Stimulated activated CD4-positive, alpha-beta T cell treated with anti-CD3 and anti-CD28 coated beads, Interleukin-2, amount 100 ng/mL, for 4 hours (primary cell): ENCODE data around the gene JMJD8.
A peak's percentile ranks its signal among the peaks of the same experiment; 100 is the strongest.
"Not testable (repeated sequence)": the region's sequence is repeated elsewhere in the genome, so short reads cannot be mapped to it uniquely, and the experiment has no call there.

Experiments used
- DNase-seq: peaks from one replicate; pipeline ENCODE4 v3.0.0-alpha.2; 2020; ENCODE audit warnings: low read depth

Gene JMJD8

DNA sequence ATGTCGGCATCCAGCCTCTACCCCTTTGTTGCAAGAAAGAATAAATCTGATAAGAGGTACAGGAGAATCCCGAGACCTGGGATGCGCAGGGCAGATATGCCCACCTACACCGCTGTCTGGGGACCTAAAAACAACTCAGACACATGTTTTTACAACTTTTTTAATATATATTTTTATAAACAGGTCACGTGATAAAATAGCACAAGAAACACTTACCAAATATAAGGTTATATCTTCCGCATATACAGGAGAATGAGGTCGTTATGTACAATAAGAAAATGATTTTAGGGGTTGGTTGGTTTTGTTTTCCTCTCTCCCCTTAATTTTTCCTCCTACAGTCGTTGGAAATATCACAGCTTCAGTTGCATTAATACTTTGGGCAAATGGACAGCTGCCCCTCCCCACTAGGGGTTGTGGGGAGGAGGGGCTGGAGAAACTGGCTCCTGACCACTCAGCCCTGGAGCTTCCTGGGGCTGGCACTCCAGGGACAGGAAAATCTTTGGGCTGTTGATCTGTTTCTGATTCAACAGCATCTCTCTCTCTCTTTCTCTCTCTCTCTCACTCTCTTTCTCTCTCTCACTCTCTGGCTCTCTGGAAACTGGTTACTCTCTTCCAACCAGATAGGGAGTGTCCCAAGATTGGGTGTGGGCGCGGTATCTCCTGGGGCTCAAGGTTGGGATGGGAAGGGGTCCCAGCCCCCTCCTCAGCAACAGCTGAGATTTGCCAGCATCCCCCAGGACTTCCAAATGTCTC is 8.4 kb upstream of the JMJD8 start:
- no peak for DNase-seq

DNA sequence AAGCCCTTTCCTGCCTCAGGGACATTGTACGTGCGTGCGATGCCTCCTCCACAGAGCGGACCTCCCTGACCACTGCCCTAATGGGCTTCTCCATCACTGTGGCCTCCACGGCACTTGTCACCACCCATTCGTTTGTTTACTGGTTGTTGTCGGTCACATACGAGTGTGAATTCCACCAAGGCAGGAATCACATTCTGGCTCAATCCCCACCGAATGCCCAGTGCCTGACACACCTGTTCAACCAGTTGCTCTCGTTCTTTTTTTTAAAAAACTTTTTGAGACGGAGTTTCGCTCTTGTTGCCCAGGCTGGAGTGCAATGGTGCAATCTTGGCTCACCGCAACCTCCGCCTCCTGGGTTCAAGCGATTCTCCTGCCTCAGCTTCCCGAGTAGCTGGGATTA is 7.1 kb upstream of the JMJD8 start:
- DNase-seq: not testable (repeated sequence)

DNA sequence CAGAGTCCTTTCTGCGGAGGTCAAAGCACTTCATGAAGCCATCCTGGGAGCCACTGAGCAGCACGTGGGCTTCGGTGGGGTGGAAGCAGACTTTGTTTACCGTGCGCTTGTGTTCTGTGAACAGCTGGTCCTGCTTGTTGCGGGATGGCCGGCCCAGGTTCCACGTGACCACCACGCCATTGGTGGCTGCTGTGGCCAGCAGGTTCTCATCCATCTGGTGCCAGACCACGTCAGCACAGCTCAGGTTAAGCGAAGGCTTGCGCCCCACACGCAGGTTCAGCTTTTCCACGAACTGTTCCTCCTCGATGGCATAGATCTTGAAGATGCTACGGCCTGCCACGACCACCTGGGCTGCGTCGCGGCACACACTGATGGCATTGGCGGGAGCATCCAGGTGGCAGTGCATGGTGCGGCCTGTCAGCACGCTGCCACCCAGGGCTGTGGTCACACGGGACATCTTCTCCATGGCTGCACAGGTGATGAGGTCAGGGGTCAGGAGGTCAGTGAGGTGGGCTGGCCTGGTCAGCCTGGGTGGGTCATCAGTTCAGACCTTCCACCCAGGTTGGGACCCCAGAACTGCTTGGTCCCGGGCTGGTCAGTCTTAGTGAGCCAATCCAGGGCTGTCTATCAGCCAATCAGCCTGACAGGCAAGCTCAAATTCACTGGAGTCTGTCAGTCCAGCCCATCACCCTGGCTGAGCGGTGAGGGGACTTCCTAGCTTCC is 5.2 kb upstream of the JMJD8 start:
- DNase-seq: no peak

DNA sequence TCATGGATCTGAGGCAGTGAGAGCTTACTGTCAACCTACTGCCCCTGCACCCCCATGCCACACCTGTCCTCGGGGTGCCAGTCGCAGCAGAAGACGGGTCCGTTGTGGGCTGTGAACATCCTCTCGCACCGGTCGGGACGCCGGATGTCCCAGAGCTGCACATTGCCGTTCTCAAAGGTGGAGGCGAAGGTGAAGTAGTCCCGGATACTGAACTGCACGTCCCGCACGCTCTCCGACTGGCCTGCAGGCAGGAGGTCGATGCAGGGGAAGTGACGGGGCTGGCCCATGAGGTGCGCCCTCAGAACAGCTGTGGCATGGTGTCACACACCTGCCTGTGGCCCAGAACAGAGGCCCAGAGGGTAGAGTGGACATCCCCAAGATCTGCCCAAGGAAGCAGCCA is 3.4 kb upstream of the JMJD8 start:
- no peak for DNase-seq

DNA sequence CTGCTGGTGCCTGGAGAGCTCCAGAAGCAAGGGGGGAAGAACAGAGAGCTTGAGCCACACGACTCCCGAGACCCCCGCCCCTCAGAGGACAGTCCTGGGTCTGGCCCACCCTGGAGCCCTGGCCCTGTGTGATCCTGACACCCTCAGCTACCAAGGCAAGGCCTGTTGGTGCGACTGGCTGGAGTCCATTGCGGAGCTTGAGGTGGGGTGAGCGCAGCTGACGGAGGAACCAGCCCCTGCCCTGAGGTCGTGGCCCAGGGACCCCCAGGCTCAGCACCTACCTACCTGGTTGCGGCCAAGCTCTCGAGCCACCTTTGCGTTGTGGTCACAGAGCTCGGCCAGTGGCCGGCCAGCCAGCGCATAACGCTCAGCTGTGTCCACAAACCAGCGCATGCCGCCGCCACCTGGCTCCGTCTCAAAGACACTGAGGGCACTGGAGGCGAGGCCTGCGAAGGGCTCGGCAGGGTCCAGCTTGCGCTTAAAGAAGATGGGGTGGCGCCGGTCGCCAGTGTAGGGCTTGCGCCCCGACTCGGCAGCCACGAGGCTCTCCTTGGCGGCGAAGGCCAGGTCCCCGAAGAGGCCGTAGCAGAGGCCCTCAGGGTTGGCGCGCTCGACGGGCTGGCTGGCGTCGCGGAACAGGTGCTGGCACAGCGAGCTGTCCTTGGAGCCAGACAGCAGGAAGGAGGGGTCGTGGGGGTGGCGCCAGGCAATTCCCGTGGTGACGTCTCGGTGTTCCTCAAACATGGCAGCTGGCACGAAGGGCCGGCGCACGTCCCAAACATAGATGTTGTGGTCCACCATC is 2.5 kb upstream of the JMJD8 start:
- DNase-seq: no peak

DNA sequence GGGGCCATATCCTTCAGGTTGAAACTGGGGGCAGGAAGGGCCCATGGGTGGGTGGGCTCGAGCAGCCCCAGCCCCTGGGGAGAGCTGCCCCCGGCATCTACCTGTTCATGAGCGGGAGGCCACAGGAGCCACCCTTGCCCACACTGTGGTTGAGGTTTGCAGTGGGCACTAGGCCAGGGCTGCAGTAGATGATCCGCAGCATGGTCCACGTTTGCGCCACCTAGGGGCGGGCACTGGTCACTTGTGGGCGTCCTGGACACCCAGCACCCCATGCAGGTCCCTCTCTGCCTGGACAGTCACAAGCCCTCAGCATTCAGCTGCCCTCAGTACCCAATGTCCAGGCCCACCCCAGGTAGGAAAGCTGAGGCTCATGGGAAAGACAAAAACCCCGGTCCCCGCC is 1.8 kb upstream of the JMJD8 start:
- DNase-seq: no peak

DNA sequence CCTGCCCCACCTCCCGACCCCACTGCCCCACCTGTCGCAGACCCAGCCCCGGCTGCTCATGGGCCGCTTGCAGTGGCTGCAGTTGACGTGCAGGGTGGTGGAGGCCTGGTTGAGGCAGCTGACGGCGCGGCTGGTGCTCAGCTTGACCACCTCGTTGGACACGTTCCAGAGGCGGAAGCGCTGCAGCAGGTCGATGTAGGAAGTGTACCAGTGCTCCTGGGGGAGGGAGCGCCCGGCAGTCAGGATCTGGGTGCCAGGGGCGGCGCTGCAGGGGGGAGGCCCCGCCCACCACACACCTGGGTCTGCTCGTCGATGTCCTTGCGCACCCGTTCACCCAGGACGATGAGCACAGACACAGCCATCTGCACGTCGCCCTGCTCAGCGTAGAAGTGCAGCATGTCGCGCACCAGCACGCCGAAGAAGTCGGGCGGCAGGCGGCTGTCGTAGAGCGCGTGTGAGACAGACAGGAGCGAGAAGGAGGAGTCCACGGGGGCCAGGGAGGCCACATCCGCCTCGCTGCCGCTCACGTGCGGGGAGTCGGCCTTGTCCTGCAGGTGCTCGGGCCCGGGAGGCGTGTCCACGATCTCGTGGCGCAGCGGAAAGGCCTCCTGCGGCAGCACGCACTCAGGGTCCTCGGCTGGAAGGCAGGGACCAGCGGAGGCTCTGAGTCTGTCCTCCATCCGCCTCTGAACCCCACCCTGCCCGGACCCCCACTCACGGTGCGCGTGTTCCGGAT is 995 bp upstream of the JMJD8 start:
- no peak for DNase-seq

DNA sequence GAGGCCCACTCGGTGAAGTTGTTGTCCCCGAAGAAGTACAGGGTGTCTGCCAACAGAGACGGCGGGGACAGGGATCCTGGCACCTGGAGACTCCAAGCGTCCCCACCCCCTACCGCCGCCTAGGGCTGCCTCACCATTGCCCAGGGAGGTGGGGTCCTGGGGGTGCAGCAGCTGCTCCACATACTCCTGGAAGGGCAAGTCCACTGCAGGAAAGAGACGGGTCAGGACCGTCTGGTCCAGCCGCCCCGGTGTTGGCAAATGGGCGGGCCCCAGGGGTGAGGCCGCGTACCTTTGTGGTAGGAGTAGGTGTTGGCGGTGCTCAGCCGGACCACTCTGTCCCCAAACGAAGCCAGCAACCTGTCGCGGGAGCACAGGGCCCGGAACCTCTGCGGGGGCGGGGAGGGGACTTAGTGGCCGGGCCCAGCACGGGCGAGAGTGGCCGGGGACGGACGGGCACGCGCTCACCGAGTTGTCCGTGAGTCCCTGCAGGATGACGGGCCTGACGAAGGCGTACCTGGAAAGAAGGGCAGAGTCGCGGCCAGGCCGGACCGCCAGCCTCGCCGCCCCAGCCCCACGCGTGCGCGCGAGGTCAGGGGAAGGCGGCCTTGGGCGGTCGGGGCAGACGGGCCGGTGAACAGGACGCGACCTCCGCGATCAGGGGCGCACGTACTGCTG is 601 bp downstream of the JMJD8 start:
- no peak for DNase-seq

DNA sequence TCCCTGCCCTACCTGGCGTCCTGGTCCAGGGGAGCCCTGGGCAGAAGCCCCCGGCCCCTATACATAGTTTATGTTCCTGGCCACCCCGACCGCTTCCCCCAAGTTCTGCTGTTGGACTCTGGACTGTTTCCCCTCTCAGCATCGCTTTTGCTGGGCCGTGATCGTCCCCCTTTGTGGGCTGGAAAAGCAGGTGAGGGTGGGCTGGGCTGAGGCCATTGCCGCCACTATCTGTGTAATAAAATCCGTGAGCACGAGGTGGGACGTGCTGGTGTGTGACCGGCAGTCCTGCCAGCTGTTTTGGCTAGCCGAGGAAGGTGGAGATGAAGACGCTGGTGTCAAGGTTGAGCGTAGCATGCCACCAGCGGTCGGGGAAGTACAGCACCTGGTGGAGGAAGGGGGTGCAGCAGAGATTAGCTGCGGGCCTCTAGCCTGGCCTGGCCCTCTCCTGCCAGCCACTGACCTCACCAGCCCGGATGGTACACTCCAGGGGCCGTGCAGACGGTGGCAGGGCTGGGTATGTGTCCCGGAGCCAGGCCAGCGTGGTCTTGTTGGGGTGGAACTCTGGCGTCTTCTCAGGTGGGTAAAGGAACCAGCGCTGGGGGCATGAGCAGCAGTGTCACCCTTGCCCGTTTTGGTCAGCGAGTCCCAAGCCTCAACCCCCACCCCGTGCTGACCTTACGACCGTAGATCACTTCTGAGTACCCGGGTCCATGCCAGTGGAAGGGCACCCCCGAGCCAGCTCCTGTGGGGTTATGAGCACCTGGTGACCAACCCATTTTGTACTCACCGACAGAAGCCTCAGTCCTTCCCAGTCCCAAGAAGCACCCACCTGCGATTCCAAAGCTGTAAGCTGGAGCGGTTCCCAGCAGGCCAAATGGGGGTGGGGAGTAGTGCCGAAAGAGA is 1.4 kb downstream of the JMJD8 start:
- DNase-seq: no peak

DNA sequence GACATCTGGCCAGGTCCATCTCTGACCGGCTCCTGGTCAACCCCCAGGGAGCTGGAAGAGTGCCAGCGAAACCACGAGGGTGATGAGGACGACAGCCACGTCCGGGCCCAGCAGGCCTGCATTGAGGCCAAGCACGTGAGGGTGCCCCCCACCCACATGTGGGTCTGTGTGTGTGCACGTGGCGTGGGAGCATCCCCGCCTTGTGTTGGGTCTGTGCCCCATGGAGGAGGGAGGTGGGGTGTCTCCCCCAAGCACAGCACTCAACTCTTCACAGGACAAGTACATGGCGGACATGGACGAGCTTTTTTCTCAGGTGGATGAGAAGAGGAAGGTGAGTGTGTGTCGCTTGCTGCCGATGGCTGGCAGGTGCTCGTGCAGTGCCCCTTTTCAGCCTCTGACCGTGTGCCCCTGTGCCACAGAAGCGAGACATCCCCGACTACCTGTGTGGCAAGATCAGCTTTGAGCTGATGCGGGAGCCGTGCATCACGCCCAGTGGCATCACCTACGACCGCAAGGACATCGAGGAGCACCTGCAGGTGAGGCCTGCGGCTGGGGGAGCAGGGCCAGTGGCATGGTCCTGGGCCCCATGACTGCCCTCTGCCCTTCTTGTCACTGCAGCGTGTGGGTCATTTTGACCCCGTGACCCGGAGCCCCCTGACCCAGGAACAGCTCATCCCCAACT is 2.2 kb downstream of the JMJD8 start:
- DNase-seq: no peak

DNA sequence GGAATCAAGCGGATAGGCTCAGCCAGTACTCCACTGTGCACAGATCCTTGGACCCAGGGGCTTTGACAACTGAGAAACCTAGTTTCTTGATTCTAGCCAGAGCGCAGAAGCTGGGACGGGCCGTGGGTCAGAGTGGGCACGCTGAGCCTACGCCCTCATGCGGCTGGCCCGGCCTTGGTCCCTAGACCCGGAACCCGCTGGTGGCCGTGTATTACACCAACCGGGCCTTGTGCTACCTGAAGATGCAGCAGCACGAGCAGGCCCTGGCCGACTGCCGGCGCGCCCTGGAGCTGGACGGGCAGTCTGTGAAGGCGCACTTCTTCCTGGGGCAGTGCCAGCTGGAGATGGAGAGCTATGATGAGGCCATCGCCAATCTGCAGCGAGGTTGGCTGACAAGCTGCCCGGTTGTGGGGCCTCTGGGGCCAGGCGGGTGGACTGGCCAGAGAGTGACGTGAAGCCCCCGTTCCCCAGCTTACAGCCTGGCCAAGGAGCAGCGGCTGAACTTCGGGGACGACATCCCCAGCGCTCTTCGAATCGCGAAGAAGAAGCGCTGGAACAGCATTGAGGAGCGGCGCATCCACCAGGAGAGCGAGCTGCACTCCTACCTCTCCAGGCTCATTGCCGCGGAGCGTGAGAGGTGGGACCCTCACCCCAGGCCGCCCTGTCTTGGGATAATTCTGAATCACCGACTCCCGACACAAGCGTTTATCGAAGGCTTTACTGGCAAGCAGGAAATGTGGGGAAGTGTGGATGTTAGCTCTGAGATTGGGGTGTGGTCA is 3.0 kb downstream of the JMJD8 start:
- DNase-seq: no peak

DNA sequence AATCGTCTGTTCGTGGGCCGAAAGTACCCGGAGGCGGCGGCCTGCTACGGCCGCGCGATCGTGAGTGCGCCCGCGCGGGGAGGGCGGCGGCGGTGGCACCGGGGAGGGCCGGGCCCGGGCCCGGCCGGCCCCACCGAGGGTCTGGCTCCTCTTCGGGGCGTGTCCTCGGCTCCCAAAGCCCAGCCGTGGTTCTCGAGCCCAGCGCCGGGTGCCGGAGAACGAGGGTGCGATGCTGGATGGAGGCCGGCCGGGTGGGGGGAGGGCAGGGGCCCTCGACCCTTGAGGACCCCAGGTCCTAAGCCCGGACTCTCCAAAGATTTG is 3.5 kb downstream of the JMJD8 start:
- DNase-seq: no peak

DNA sequence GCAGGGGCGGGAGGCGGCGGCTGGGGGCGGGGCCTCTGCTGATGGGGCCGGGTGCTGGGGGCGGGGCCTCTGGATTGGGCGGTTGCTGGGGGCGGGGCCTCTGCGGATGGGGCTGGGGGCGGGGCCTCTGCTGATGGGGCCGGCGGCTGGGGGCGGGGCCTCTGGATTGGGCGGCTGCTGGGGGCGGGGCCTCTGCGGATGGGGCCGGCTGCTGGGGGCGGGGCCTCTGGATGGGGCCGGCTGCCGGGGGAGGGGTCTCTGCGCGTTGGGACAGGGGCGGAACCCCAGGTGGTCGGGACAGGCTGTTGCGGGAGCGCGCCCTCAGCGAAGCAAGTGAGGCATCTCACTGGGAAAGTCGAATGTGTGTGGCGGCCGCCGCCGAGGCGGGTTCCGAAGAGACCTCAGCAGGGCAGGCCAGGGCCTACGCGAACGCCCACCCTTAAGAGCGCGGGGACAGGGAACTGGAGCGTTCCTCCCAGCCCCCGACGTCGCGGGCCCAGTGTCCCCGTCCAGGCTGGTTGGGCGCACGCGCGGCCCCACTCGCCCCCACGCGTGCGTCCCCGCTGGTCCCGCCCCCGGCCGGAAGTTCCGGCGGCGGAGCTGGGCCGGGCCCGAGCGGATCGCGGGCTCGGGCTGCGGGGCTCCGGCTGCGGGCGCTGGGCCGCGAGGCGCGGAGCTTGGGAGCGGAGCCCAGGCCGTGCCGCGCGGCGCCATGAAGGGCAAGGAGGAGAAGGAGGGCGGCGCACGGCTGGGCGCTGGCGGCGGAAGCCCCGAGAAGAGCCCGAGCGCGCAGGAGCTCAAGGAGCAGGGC is 4.1 kb downstream of the JMJD8 start, which contains the start of gene STUB1:
Gene STUB1, plus strand, starts transcription at position 597 of the 811 bp plus-strand sequence. Its CDS starts 116 bp downstream, at position 713.
- DNase-seq: peak; percentile 80

DNA sequence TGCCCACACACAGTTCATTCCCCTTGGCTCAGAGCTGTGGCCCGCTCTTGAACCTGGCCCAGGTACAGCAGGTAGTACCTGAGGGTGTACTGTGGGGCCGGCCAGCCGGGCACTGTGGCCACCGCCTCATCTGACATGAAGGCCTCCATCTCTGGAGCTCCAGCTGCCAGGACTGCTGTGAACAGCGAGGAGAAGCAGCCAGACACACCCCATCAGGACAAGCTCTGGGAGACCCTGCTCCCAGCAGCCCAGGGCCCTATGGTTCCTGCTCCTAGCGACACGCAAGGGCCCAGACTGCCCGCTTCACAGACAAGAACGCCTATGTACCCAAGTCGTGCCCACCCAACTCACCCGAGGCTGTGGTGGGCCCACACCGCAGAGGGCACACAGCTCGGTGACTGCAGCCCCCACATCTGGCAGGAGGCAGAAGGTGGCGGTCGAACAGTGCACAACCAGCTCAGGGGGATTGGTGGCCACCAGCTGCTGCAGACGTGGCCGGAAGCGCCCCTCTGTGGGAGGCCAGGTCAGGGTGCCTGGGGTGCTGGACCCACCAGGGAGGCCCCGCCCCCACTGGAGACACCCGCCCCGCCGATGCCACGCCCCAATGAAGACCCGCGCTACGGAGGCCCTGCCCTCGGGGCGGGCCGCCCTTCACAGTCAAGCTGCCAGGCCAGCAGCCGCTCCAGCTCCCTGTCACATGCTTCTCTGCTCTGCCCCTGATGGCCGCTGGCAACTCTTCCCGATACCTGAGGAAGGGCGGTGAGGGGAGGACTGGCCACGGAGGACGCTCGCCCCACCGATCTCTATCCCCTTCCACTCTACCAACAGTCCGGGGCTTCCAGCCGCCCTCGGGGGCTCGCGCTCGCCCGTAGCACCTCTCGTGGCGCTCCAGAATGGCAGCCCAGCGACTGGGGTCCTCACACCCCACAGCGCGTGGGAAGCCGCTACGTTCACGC is 5.0 kb downstream of the JMJD8 start:
- DNase-seq: no peak

DNA sequence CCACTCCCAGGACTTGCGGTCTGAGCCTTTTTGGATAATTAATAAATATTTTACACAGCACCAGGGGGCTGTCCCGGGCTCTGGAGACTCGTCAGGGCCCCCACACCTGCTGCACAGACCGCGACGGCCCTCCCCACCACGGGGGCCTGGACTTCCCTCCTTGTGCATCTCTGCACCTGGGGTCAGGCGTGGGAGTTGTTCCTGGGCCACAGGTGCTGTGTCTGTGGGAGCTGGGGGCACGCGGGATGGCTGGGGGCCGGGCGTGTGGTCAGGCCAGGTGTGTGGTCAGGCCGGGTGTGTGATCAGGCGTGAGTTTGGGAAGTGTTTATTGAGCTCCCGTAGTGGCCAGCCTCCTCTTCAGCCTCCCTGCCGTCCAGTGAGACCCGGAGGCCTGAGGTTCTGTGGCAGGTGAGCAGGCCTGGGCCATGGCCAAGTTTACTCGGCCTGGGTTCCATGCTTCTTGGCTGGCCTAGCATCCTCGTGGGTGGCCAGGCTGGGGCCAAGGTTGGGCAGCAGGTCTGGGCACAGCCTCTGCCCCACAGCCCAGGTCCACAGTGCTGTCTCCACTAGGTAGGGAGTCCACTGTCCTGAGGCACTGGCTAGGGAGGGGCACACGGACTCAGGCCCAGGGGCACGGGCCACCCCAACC is 5.8 kb downstream of the JMJD8 start:
- DNase-seq: no peak

DNA sequence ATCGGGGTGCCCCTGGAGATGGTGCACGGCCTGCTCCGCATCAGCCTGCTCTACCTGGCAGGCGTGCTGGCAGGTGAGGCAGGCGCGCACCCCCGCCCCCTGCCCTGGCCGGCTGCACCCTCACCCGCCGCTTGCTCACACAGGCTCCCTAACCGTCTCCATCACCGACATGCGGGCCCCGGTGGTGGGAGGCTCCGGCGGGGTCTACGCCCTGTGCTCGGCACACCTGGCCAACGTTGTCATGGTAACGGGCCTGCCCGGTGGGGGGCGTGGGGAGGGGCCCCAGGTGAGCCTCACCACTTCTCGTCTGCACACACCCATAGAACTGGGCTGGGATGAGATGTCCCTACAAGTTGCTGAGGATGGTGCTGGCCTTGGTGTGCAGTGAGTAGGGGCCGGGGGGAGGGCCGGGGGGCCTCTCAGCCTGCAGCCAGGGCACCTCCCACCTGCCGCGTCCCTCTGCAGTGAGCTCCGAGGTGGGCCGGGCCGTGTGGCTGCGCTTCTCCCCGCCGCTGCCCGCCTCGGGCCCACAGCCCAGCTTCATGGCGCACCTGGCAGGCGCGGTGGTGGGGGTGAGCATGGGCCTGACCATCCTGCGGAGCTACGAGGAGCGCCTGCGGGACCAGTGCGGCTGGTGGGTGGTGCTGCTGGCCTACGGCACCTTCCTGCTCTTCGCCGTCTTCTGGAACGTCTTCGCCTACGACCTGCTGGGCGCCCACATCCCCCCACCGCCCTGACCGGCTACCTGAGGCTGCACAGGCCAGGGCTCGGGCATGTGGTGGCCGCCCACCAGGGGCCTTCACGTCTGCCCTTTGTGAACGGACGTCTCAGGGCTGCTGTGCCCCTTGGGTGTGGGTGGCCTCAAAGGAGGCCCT is 6.6 kb downstream of the JMJD8 start:
- DNase-seq: no peak
